CD4-positive, alpha-beta T cell treated with Interleukin-21 for 1 hour (primary cell): ENCODE measurements around the gene STPG2.
"Not testable (repeated sequence)": the region's sequence is repeated elsewhere in the genome, so short reads cannot be mapped to it uniquely, and the experiment has no call there.

Source experiments
- DNase-seq: peaks from one replicate; pipeline ENCODE4 v3.0.0-alpha.2; 2020

The STPG2 gene

GRCh38 chr4:97605932-97606331, 537.3 kb downstream of the STPG2 start:
- no peak for DNase-seq

DNA sequence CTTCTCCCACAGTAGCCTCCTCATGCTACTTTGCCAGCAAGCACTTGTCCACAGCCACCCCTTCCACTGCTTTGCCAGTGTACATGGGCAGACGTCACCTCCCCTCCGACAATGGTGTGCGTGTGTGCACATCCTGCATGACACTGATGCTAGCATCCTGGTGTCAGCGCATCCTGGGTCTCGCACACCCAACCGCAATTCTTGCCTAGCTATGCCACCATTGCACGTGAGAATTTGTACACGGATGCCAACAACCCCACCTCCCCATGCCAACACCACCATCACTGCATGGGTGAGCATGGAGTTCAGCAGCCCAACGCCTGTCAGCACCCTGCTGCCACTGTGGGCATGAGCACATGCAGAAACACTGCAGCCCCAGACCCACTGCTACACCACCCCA, 550.0 kb downstream of the STPG2 start:
- DNase-seq: no peak

- no peak for DNase-seq
Measured at GRCh38 chr4:97590266-97590665, 553.0 kb downstream of the STPG2 start.

DNA sequence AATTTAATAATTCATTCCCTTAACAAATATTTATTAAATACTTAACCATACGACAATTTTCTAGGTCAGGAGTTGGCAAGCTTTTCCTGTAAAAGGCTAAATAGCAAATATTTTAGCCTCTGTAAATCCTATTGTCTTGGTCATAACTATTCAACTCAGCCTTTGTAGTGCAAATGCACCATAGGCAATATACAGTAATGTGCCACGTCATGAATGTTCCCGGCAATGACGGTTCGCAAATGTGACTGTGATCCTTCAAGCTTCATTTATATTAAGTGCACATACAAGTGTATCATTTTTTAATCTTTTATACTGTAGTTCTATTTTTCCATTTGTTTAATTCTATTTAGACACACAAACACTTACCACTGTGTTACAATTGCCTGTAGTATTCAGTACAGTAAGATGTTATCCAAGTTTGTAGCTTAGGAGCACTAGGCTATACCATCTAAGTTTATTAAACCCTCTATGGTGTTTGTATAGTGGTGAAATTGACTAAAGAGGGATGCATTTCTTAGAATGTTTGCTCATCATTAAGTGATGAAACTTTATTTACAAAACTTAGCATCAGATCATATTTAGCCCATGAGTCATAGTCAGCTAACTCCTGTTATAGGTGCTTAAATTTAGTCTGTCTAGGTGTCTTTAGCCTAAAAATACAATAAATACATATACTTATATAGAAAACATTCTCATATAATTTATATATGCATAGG, 553.6 kb downstream of the STPG2 start:
- DNase-seq: no peak

GRCh38 chr4:97587912-97588311, 555.4 kb downstream of the STPG2 start:
- DNase-seq: no peak

DNA sequence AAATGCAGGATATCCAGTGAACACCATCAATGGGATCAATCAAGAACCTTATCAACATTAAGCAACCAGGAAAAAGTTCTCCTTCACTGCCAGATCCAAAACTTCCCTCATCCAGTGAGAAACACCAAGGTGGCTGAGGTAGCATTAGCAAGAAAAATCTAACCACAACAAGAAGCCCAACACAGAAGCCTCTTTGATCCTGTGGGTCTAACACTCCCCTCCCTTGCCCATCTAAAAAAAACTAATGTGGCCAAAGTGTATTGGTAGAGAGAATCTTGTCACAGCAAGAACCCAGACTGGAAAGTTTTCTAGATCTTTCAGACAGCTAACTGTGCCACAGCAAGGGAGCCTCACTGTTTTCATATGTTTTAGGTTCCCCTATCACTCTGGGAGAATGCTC, 558.0 kb downstream of the STPG2 start:
- DNase-seq: no peak

GRCh38 chr4:97582890-97583289, 560.4 kb downstream of the STPG2 start:
- DNase-seq: no peak

- no peak for DNase-seq
Measured at GRCh38 chr4:97577004-97577403, 566.3 kb downstream of the STPG2 start.

GRCh38 chr4:97560009-97560408, 583.3 kb downstream of the STPG2 start:
- no peak for DNase-seq

DNA sequence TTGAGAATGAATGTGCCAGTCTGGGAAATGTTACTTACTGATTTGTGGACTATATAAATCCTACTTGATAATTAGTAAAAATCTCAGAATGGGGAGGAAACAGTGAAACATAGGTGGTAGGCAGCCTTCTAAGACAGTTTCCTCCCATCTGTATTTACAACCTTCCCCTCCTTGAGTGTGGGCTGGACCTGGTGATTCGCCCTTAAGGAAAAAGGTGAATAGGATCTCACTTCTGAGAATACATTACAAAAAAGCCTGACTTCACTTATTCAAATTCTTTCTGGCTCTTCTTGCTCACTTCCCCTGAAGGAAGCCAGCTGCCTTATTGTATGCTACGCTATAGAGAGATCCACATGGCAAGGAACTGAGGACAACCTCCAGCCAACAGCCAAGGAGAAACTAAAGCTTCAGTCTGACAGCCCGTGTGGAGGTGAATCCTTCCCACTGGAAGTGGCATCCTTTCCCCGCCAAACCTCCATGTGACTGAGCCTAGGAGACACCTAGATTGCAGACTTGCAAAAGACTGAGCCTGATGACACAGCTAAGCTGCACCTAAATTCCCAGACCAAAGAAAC, 585.0 kb downstream of the STPG2 start:
- no peak for DNase-seq

DNA sequence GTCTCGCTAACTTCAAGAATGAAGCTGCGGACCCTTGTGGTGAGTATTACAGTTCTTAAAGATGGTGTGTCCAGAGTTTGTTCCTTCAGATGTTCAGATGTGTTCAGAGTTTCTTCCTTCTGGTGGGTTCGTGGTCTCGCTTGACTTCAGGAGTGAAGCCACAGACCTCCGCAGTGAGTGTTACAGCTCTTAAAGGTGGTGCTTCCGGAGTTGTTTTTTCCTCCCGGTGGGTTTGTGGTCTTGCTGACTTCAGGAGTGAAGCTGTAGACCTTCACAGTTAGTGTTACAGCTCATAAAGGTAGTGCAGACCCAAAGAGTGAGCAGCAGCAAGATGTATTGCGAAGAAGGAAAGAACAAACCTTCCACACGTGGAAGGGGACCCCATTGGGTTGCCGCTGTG, 592.6 kb downstream of the STPG2 start:
- DNase-seq: not testable (repeated sequence)

GRCh38 chr4:97548943-97549583, 594.2 kb downstream of the STPG2 start:
- no peak for DNase-seq

DNA sequence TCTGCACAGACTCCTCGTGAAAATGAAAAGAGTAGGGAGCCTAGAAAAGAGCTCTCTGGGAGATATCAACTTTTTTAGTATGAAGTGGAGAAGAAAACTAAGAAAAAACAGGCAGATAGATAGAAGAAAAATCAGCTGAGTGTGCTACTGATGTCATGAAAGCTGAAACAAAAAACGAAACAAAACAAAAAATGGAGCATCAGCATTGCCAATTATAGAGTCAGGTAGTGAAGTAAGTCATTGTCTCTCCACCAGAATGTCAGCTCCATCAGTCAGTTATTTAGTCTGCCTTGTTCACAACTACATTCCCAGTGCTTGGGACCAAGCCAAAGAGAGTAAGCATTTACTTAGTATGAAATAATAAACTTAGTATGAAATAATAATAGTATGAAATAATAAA, 595.1 kb downstream of the STPG2 start:
- DNase-seq: no peak

- DNase-seq: no peak
Measured at GRCh38 chr4:97531351-97531750, 611.9 kb downstream of the STPG2 start.

GRCh38 chr4:97530676-97531075, 612.6 kb downstream of the STPG2 start:
- no peak for DNase-seq

DNA sequence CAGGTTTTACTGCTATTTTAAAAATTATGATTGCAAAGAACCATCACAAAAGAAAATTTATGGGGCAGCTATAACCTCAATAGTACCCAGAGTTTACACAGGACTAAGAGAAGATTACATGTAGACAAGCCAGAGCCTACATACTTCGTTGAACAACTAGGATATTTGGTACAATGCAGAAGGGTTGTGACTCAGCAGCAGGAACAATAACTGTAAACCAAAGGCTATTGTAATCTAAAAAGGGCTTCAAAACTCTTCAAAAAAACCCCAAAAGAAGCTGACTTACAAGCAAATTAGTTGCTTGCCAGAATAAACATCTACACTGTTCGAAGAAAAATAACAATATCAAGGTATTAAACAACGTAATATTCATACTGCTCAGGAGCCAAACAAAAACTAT, 618.0 kb downstream of the STPG2 start:
- no peak for DNase-seq

DNA sequence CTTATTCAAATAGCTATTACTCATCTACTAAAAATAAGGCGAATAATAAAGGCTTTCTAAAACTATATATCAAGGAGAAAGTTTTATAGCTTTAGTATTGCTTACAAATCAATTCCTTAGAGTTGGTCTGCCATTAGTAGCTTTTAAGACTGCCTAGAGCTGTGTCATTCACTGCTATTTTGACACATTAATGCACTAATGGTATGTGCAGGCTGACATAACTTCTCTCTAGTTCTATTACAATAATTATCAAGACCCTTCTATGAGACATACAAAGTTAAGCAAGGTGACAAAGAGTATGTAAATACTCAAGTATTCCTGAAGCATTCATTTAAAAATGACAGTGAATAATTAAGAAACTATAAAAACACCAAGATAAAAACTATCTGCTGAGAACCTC, 625.3 kb downstream of the STPG2 start:
- no peak for DNase-seq

GRCh38 chr4:97513917-97514316, 629.4 kb downstream of the STPG2 start:
- DNase-seq: no peak
